ENCODE measurements around the gene TACO1.

Gene TACO1

DNA sequence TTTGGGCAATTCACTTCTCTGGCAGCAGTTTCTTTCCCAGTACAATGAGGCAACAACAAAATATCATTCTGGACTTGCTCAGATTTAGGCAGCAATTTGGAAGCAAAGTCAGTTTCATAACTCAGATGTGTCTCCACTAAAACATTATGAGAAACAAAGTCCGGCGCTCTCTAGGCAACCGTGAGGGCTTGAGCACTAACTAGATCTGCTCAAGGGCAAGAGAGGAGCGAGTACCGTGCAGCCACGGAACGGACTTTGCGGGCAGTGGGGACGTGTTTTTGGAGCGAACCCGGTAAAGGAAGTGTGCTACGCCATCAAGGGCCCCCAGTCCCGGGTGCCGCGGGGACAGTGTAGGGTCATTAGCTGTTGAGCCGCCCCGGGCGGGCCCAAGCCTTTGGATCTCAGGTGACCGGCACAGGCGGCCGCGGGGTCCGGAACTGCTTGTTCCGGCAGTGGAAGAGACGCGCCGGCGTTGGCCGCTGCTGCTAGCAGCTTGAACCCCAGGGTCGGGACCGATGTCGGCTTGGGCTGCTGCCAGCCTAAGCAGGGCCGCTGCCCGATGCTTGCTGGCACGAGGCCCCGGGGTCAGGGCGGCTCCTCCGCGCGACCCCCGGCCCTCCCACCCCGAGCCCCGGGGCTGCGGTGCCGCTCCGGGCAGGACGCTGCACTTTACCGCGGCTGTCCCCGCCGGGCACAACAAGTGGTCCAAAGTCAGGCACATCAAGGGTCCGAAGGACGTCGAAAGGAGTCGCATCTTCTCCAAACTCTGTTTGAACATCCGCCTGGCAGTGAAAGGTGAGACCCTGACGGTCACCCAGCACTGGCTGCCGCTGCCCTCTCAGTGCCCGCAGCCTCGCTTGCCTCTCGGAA lies at the start of gene TACO1:
Gene TACO1, plus strand, starts transcription at position 327 of the 870 bp plus-strand sequence. Its CDS starts 189 bp downstream, at position 516.
- Histone ChIP-seq H3K36me3 (ENCODE audit: low read depth) (peaks cover 18% of the 10 kb centered on the region), H3K27ac (ENCODE audit: poor library complexity, severe bottlenecking) (peak within 1 kb of the TSS; percentile 42), H3K9me3 (ENCODE audit: severe bottlenecking) (no peaks in the 10 kb centered on the region), H3K4me1 (ENCODE audit: insufficient read depth, poor library complexity, severe bottlenecking) (no peaks in the 10 kb centered on the region), H3K4me3 (ENCODE audit: severe bottlenecking) (peak within 1 kb of the TSS; percentile 99), H3K27me3 (ENCODE audit: insufficient read depth, poor library complexity, severe bottlenecking) (no peaks in the 10 kb centered on the region)
- peak; percentile 94 for ATAC-seq (ENCODE audit: low read depth)
- TF ChIP-seq, protein P1, sequence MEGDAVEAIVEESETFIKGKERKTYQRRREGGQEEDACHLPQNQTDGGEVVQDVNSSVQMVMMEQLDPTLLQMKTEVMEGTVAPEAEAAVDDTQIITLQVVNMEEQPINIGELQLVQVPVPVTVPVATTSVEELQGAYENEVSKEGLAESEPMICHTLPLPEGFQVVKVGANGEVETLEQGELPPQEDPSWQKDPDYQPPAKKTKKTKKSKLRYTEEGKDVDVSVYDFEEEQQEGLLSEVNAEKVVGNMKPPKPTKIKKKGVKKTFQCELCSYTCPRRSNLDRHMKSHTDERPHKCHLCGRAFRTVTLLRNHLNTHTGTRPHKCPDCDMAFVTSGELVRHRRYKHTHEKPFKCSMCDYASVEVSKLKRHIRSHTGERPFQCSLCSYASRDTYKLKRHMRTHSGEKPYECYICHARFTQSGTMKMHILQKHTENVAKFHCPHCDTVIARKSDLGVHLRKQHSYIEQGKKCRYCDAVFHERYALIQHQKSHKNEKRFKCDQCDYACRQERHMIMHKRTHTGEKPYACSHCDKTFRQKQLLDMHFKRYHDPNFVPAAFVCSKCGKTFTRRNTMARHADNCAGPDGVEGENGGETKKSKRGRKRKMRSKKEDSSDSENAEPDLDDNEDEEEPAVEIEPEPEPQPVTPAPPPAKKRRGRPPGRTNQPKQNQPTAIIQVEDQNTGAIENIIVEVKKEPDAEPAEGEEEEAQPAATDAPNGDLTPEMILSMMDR (IDR thresholded peaks at IDR 0.05; ENCODE audit: poor library complexity, severe bottlenecking) = no peak
- peak; percentile 80 for DNase-seq (ENCODE audit: low spot score)

DNA sequence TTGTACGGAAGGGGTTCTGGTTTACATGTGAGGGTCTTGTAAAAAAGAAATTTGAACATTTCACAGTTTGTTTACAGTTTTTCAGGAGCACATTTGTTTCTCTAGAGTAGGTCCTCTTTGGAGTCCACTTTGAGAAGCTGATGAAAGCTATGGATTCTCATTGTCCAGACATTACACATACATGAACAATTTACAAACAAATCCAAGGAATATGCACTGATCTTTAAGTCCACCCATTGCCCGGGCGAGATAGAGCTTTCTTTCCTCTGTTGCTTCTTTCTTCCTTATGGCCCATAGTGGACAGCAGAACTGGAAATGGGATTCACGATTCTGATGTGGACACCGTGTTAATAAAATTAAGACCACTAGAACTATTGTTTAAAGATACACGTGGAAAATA lies 48.5 kb upstream of the TACO1 start:
- DNase-seq (ENCODE audit: low spot score) (no peak), ATAC-seq (ENCODE audit: low read depth) (no peak)
- TF ChIP-seq, protein P1 (IDR thresholded peaks at IDR 0.05; ENCODE audit: poor library complexity, severe bottlenecking) = no peak
- Histone ChIP-seq H3K9me3 (ENCODE audit: severe bottlenecking) (no peaks in the 10 kb centered on the region), H3K27me3 (ENCODE audit: insufficient read depth, poor library complexity, severe bottlenecking) (no peaks in the 10 kb centered on the region), H3K36me3 (ENCODE audit: low read depth) (peaks cover 34% of the 10 kb centered on the region), H3K4me3 (ENCODE audit: severe bottlenecking) (peak overlapping the region; percentile 69), H3K4me1 (ENCODE audit: insufficient read depth, poor library complexity, severe bottlenecking) (peaks cover 4% of the 10 kb centered on the region), H3K27ac (ENCODE audit: poor library complexity, severe bottlenecking) (peak overlapping the region; percentile 65)

DNA sequence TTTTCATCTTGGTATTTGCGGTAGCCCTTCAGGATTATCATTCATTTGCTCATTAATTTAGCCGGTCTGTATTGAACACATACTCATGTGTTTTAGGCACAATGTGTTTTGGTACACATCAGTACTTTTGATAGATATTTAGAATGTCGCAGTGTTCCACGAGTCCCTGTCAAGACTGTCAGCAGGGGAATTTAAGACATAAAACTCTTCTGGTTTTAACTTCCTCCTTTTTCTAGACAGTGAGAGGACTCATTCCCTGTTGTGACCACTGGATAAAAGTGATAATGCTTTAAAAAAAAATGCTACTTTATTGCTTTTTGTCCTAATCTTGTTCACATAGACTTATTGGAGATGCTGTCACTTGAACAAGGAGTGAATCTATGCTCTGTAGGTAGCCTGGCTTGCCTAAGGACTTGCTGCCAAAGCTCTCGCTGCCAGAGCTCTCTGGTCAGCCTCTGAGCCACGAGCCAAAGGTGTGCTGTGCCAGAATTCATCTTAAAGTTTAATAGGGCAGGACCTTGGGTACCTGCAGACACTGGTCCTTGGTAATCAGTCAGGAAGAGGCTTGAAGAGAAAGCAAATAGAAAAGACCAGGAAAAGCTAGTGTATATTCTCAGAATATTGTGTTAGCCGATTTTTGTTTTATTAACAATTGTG lies 45.1 kb upstream of the TACO1 start:
- Histone ChIP-seq H3K9me3 (ENCODE audit: severe bottlenecking) (no peaks in the 10 kb centered on the region), H3K36me3 (ENCODE audit: low read depth) (peaks cover 42% of the 10 kb centered on the region), H3K4me1 (ENCODE audit: insufficient read depth, poor library complexity, severe bottlenecking) (peaks cover 7% of the 10 kb centered on the region), H3K27ac (ENCODE audit: poor library complexity, severe bottlenecking) (no peak overlapping the region), H3K27me3 (ENCODE audit: insufficient read depth, poor library complexity, severe bottlenecking) (no peaks in the 10 kb centered on the region), H3K4me3 (ENCODE audit: severe bottlenecking) (no peak overlapping the region)
- TF ChIP-seq, protein P1 (IDR thresholded peaks at IDR 0.05; ENCODE audit: poor library complexity, severe bottlenecking) = no peak
- DNase-seq (ENCODE audit: low spot score) (no peak), ATAC-seq (ENCODE audit: low read depth) (no peak)

DNA sequence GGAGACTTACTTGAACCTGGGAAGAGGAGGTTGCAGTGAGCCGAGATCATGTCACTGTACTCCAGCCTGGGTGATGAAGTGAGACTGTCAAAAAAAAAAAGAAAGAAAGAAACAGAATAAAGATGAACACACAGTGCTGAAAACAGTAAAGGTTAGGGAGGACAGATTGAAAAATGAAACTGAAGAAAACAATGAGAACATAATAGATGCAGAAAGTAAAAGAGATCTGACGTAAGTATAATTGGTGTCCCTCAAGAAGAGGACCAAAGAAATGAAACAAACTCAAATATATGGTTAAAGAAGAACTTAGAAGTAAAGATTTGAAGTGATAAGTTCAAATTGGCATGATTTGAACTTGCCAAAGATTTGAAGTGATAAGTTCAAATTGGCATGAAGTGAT lies 43.3 kb upstream of the TACO1 start:
- Histone ChIP-seq H3K4me3 (ENCODE audit: severe bottlenecking) (no peak overlapping the region), H3K4me1 (ENCODE audit: insufficient read depth, poor library complexity, severe bottlenecking) (peaks cover 3% of the 10 kb centered on the region), H3K36me3 (ENCODE audit: low read depth) (peaks cover 38% of the 10 kb centered on the region), H3K27me3 (ENCODE audit: insufficient read depth, poor library complexity, severe bottlenecking) (no peaks in the 10 kb centered on the region), H3K9me3 (ENCODE audit: severe bottlenecking) (no peaks in the 10 kb centered on the region), H3K27ac (ENCODE audit: poor library complexity, severe bottlenecking) (no peak overlapping the region)
- TF ChIP-seq, protein P1 (IDR thresholded peaks at IDR 0.05; ENCODE audit: poor library complexity, severe bottlenecking) = no peak
- DNase-seq (ENCODE audit: low spot score) (no peak), ATAC-seq (ENCODE audit: low read depth) (no peak)

Measured in RWPE2 (cell line).